Raji (cell line): ENCODE results near the gene LDAH.

Experiments
- POLR2A ChIP-seq: IDR thresholded peaks from 2 replicates; pipeline ENCODE4 v1.6.1; 2011; ENCODE audit warnings: low read depth, low read length, control low read depth; ENCODE audit not compliant: insufficient read depth

The LDAH gene

DNA sequence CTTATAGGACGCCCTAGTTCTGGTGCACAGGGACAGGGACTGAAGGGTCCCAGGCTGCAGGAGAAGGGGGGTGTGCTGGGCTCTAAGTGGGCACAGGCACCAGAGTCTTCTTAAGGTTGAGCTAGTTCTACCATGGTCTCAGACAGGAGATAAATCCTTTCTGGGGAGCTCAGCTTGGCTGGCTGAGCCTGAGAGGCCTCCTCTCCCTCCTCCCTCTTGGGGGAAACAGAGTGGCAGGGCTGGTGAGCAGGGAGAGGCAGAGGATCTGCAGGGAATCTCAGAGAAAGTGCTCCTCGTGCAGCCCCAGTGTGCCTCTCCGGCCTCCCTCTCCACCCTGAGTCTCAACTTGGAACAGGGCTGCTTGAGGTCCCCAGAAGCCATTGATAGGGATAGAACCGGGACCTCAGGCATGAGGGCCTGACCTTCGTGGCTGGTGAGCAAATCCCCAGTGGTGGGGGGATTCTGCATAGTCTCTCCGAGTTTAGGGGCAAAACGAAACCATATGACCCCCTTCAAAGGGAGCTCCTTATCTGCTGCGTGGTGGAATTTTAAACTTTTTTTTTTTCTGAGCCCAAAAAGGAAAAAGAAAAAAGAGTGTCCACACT, 153.9 kb downstream of the LDAH start:
- no peak for TF ChIP-seq POLR2A

DNA sequence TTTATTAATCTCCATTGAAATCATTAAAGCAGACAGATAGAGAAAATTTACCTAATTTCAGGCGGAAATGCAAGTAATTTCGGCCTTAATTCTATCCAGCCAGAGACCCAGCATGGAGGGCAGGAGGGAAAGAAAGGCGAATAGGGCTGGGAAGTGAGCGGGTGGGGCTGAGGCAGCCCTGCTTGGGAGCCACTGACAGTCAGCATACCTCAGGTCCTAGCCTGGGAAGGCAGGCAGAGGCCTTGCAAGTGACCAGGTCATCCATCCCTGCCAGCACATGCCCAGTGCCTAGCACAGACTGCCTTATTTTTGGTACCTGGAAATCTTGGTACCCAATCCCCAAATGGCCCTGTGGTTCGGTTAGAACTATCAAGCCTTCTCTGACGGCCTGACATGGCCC, 154.4 kb downstream of the LDAH start:
- TF ChIP-seq POLR2A = no peak

DNA sequence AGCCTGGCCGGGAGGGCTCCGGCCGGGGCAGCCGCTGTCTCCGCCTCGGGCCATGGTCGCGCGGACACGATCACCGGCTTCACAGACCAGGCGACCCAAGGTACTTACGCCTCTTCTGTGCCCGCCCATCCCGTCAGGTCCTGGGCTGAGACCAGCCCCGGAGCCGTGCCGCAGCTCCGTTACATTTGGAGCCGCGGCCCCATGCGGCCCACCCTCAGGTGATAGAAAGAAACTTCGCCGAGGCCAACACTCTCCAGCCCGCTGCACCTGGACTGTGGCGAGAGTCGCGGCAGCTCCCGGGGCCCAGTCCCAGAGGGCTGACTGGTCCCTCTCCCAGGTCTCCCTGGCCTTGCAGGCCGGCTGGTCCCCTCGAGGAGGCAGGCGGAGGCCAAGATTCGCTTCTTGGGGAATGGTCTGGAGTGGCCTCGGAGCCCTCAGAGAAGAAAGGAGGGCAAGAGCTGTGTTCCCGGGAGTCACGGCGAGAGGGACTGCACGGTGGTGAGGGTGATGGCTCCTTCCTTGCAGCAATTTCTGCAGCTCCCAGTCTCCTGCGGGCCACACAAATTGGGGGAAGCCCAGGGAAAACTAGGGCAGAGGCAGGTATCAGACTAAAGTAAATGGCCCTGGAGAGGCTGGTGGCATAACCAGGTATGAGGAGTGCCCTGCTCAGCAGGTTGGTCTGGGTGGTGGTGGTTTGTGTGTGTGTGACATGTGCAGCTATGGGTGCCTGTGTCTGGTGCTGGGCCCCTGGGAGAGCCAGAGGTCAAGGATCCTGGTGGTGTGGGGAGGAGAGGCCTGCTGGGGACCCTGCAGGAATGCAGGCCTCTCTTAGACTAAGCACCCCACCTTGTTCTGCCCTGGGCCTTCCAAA, 155.1 kb downstream of the LDAH start:
- TF ChIP-seq POLR2A = no peak

DNA sequence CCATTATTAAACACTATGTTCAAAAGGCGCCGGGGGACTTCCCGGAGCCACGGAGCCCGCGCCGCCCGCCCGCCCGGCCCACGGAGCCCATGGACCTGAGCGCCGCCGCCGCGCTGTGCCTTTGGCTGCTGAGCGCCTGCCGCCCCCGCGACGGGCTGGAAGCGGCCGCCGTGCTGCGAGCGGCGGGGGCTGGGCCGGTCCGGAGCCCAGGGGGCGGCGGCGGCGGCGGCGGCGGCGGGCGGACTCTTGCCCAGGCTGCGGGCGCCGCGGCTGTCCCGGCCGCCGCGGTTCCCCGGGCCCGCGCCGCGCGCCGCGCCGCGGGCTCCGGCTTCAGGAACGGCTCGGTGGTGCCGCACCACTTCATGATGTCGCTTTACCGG, 155.8 kb downstream of the LDAH start:
- no peak for TF ChIP-seq POLR2A

DNA sequence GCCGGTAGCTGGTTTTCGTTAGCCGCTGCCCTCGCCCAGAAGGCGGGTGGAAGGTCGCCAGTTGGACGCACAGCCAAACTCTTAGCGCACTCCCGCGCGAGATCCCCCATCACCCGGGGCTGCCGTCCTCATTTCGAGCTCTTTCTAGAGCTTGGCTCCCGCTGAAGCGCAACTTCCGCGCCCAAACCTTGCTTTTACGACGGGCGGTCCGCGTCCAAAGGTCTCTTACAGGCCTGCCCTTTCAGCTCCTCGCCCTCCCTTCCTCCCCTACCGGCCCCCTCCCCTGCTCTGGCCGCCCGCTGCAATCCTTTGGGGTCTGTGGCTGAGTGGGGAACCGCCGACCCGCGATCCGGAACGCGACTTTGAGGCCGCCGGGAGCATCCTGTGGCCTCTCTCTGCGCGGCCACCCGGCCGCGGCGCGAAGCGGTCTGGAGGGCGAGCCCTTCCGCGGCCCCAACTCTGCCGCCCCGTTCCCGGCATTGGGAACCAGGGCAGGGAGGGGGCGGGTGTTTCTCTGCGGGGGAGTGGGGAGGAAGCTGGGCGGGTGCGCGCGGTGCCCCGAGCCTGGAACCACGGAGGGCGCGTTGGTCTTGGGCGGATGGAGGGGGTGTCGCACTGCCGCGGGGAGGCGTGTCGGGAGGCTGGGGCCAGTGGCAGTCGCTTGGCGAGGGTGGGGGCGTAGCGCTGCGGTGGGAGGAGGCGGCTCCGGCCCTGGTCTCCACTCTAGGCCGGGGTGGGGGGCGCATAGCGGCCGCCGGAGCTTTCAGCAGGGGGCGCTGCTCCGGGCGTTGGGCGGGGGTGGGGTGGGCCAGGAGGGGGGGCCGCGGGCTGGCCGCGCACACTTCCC, 156.4 kb downstream of the LDAH start, which contains the start of gene GDF7:
Gene GDF7, plus strand, starts transcription at position 841 of the 847 bp plus-strand sequence. CDS start 96 bp downstream, outside the sequence.
- TF ChIP-seq POLR2A = no peak

DNA sequence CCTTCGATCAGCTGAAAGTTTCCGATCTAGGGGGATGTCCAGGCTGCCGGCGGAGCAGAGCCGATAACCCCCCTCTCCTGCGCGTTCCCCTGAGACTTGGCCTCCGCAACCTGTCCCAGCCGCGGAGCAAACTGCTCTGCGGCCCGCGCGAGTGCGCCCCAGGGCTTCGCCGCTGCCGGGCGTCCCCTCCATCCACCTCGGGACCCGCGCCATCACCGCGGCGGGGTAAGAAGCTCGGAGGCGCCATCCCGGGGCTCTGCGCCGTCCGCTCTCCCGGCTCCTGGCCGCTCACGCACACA, 156.9 kb downstream of the LDAH start:
- TF ChIP-seq POLR2A = no peak

DNA sequence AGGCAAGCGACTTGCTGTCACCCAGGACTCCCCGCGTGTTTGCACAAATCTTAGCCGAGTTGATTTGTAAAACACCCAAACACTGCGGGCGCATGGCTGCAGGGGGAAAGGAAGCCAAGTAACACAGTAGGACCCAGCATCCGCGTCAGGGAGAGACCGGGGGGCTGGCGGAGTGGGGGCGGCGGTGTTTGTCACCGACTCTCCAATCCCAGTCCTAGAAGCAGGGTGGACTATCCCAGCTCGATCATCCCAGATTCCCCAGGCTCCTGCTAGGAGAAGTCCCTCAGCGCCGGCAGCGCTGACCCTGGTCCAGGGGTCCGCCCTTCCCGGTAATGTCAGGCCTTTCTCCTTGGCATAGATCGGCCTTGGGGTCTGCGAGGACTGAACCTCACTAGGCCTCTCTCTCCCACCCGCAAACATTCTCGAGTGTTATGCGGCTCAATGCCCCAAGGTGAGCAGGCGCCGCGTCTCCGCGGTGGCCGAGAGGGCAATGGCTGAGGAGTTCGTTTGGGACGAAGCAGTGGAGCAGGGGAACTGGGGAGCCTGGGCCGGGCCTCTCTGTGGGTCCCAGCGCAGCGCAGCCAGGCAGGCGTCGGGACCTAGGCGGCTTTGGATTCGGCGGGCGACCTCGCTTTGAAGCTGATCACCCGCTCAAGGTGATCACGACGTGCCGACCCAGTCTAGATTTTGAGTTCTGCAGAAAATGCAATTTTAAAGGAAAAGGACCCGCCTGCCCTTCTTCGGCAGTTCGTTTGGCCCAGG, 157.5 kb downstream of the LDAH start:
- TF ChIP-seq POLR2A = no peak

DNA sequence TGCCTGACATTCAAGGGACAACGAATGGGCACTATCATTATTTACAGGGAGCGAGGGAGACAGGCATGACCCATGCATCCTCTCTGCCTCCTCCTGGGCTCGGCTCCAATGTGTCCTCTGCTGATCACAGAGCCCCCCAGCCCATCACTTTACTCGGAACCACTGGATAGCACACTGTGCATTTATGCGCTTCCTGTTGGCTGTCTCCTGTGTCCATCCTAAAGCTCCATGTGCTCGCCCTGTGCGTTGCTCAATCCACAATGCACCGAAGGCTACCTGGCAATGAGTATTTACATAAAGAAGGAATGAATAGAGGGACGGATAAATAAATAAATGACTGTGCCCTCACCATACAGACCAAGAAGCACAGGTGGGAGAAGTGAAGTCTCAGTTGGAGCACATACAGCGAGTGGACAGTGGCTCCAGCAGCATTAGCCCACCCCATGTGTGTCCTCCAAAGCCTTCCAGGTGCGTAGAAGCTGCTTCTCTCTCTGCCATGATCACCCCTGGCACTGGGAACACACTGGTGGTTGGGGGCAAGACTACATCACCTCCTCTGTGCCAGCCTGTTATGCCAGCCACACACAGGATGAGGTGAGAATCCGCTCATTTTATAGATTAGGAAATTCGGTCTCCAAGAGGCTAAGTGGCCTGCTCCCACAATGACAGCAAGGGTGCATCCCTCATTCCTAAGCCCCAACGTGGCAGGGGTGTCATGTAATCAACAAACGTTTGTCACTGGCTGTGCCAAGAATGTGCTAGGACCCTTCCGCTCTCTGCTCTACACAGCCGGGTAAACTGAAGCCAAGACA, 158.3 kb downstream of the LDAH start:
- no peak for TF ChIP-seq POLR2A

DNA sequence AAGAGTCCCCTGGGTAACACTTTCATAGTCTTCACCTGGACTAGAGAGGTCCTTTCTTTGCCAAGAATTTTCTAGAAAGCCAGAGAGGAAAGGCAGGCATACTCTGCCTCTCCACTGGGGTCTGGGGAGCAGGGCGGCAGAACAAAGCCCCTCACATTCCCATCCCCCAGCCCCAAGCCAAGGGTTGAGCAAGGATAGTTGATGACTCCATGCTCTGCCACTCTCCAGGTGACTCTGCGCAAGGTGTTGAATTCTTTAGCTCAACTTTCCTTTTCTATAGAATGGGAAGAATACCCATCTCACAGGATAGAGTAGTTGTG, 158.9 kb downstream of the LDAH start:
- TF ChIP-seq POLR2A = no peak

DNA sequence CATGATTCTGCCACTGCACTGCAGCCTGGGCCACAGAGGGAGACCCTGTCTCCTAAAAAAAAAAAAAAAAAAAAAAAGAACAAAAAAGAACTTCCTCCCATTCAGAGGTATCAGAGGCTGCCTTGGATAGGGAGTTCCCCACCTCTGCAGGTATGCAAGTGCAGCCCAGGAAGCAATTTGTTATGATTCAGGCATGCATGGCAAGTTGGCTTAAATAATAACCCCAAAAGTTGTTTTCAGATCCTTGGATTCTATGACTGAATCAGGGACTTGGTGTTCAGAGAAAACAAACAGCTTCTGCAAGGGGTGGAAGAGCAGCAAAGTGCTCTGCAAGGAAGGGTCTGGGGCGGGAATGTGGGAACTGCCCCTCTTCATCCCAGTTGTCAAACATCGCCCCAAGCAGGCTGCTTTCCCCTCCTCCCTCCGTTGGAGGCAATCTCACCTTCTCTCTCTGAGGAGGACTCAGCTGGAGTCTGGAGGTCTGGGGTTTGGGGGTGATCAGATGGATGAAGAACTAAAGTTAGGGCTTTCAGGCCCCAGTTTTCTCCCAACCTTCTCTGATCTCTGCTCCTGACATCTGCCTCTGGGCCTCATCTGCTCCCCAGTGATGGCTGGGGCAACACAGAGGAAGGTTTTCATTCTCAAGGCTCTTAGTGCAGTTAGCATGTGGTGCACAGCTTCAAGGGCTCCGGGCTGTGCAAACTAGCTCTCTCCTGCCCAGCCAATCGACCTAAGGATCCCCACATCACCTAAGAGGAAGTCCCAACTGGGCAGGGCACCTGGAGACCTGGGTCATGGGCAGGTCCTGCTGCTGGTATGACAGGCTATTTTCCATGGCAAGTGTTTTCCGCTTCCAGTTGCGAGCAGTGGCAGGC, 159.5 kb downstream of the LDAH start:
- TF ChIP-seq POLR2A = no peak

DNA sequence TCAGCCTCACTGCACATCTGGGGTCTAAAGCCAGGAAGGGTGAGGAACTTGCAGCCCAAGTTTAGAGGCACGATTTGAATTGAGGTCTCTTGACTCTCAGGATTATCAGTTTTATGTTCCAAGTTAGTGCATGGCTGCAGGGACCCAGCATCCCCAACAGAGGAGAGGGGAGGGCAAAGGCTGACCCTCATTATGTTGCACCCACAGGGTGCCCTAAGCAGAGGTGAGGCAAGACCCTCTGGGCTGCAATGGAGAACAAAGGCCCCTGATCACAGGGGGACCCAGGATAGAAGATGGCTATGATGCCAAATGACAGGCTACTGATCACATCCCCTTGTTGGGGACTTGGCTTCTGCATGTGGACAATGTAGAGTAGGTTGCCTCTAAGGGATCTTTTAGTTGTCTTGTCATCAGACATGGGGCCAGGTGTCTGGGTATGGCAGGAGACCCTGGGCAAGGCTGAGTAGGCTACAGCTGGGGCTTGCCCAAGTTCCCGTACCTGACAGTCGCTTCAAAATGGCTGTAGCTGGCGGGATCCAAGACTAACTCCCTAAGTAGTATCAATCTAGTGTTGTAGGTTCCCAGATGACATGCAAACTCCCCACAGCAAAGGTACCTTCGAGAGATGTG, 160.5 kb downstream of the LDAH start:
- no peak for TF ChIP-seq POLR2A

DNA sequence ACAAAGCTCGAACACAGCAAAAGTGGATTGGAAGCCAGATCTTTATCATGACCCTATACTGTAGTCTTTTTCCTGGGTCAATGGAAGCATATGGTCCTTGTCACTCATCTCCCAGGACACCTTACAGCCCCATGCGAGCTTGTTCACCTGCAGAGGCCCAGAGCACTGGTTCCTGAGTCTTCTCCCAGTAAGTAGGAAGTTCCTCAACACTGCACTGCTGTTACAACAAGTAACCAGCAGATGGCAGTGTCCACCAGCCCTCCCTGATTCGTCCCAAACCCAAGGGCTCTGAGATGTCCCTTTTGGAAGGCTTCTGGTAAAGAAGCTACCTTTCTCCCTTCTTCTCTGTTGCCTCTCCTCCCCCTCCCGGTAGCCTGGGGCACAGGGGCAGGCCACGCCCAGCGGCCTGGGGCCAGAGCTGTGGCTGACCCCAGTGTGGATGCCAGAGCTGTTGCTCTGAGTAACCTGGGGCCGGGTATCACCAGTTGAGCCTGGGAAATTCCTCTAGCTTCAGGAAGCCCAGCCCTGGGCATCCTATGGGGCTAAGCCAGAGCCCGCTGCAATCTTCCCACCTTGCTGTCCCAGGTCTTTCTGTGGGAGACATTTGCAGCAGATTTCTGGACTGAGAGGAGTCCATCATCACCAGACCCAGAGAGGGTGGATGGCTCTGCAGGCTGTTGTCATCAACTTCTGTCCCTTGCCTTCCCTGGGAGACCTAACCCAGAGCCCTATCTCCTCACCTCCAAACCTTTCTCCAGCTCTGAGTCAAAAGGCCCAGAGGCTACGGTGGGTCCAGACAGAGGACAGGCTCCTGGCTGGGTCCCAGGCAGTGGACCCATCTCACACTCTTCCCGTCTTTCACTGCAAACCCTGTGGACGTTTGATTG, 161.2 kb downstream of the LDAH start:
- no peak for TF ChIP-seq POLR2A
